ENCODE data around the gene PROK2. TPM values are rescaled to one million over a fixed set of nuclear protein-coding genes. Genes with fewer than 3 reads are reported as not detected.

The PROK2 gene
- total RNA-seq, 6 experiments from 2014 or later, result 0.31 to 0.78 (median 0.47) TPM

GRCh38 chr3:71753701-71754609 lies 31.0 kb downstream of the PROK2 start, which contains the start of gene GPR27:
Gene GPR27 (plus strand): TSS chr3:71753855. CDS start chr3:71754050, 195 bp downstream.
- H3K4me1 ChIP-seq, result no peaks in the 10 kb centered on the region
- H3K27ac ChIP-seq, result no peak within 1 kb of the TSS
- intact Hi-C loops (cut with DNase I), result no loop called here
- ATAC-seq, result peak; percentile 55 to 69 (median 64)
- no peak for TF ChIP-seq POLR2A (IDR thresholded peaks at IDR 0.05)
- TF ChIP-seq CTCF (IDR thresholded peaks at IDR 0.05), result no peak
- H3K27me3 ChIP-seq, result peaks cover 0 to 11% of the 10 kb centered on the region in 2 donors
- peak in 1 of 3 donors; percentile 37 for DNase-seq
- no peaks in the 10 kb centered on the region for H3K36me3 ChIP-seq
- 0% methylated on average over 7 of the region's 131 CpGs for WGBS (ENCODE audit: insufficient coverage, low coverage, low lambda C conversion rate, missing lambda C conversion rate)
- no peaks in the 10 kb centered on the region for H3K9me3 ChIP-seq
- peak within 1 kb of the TSS; percentile 14 to 47 (median 23) for H3K4me3 ChIP-seq

GRCh38 chr3:71752831-71753700 lies 31.9 kb downstream of the PROK2 start:
- WGBS (ENCODE audit: insufficient coverage, low coverage, low lambda C conversion rate, missing lambda C conversion rate), result 9% methylated on average over 15 of the region's 68 CpGs
- Histone ChIP-seq H3K36me3 (no peaks in the 10 kb centered on the region), H3K27ac (no peak overlapping the region), H3K27me3 (peaks cover 0 to 11% of the 10 kb centered on the region in 2 donors), H3K9me3 (no peaks in the 10 kb centered on the region), H3K4me1 (no peaks in the 10 kb centered on the region), H3K4me3 (peak overlapping the region; percentile 14 to 47 (median 23))
- intact Hi-C loops (cut with DNase I), result no loop called here
- ATAC-seq (no peak), DNase-seq (no peak)
- TF ChIP-seq POLR2A (IDR thresholded peaks at IDR 0.05) (no peak), CTCF (IDR thresholded peaks at IDR 0.05) (no peak)

GRCh38 chr3:71751602-71752001 lies 33.3 kb downstream of the PROK2 start:
- TF ChIP-seq POLR2A (IDR thresholded peaks at IDR 0.05) (no peak), CTCF (IDR thresholded peaks at IDR 0.05) (no peak)
- ATAC-seq (no peak), DNase-seq (no peak)
- no peaks in the 10 kb centered on the region for H3K4me1 ChIP-seq
- H3K36me3 ChIP-seq, result no peaks in the 10 kb centered on the region
- H3K27me3 ChIP-seq, result peaks cover 0 to 11% of the 10 kb centered on the region in 2 donors
- intact Hi-C loops (cut with DNase I), result no loop called here
- WGBS (ENCODE audit: insufficient coverage, low coverage, low lambda C conversion rate, missing lambda C conversion rate), result 72% methylated on average over 4 of the region's 4 CpGs
- H3K4me3 ChIP-seq, result no peak overlapping the region
- no peaks in the 10 kb centered on the region for H3K9me3 ChIP-seq
- no peak overlapping the region for H3K27ac ChIP-seq

- Histone ChIP-seq H3K27me3 (no peaks in the 10 kb centered on the region), H3K27ac (no peak overlapping the region), H3K9me3 (no peaks in the 10 kb centered on the region), H3K36me3 (no peaks in the 10 kb centered on the region), H3K4me1 (no peaks in the 10 kb centered on the region), H3K4me3 (no peak overlapping the region)
- no peak for TF ChIP-seq POLR2A (IDR thresholded peaks at IDR 0.05)
- no peak for TF ChIP-seq CTCF (IDR thresholded peaks at IDR 0.05)
- no peak for DNase-seq
- ATAC-seq, result no peak
- intact Hi-C loops (cut with DNase I), result no loop called here
- WGBS (ENCODE audit: insufficient coverage, low coverage, low lambda C conversion rate, missing lambda C conversion rate), result 67% methylated on average over 3 of the region's 3 CpGs
Observed at GRCh38 chr3:71744738-71745137, 40.2 kb downstream of the PROK2 start.

Data from right lobe of liver (tissue), 6 donors.